IMR-90 (cell line): ENCODE data around the gene INTS2.

Source experiments
- CEBPB ChIP-seq: IDR thresholded peaks from 2 replicates; pipeline ENCODE4 v1.6.1; 2012; ENCODE audit warnings: low read depth, low read length, improper control_type of control experiment
- CHD1 ChIP-seq: IDR thresholded peaks from 2 replicates; pipeline ENCODE4 v1.6.1; 2012; ENCODE audit warnings: low read depth, low read length, improper control_type of control experiment
- CTCF ChIP-seq: conservative IDR thresholded peaks from 2 replicates; pipeline ENCODE4 v1.5.1; 2012; ENCODE audit warnings: mild to moderate bottlenecking, low read depth, low read length, improper control_type of control experiment
- MAFK ChIP-seq: IDR thresholded peaks from 2 replicates; pipeline ENCODE4 v1.6.1; 2012; ENCODE audit warnings: low read depth, low read length, improper control_type of control experiment
- POLR2A ChIP-seq: IDR thresholded peaks from 2 replicates; pipeline ENCODE4 v1.6.1; 2012; ENCODE audit warnings: mild to moderate bottlenecking, low read depth, low read length
- RCOR1 ChIP-seq: IDR thresholded peaks from 2 replicates; pipeline ENCODE4 v1.6.1; 2012; ENCODE audit warnings: mild to moderate bottlenecking, low read length, improper control_type of control experiment; ENCODE audit not compliant: insufficient replicate concordance

- no peak for TF ChIP-seq CEBPB
- no peak for TF ChIP-seq CHD1
- TF ChIP-seq MAFK = no peak
- no peak for TF ChIP-seq POLR2A
- no peak for TF ChIP-seq CTCF
- TF ChIP-seq RCOR1 = no peak
These were observed 80.1 kb downstream of the INTS2 start for GRCh38 chr17:61847659-61848058.
